HCT116 (cell line): ENCODE measurements around the gene CRK. TPM values are rescaled to one million over a fixed set of nuclear protein-coding genes. Genes with fewer than 3 reads are reported as not detected.

Experiments used
- ATAC-seq: fragments of 200-7000 bp; cut with Tn5 transposase; 2 replicates; pipeline ENCODE4 v1.9.1; 2020; ENCODE audit warnings: mild to moderate bottlenecking, moderate library complexity
- BruUV-seq: library from RNA; stranded (reverse); fragments of 400-500 nt; replicated peaks from 2 replicates; lab custom pipeline; 2021; lab: Mats Ljungman, UMichigan
- CTCF ChIA-PET: fragments of 300-600 bp; sonication (Branson Sonifier 250); formaldehyde crosslinking; loops from one replicate; lab custom pipeline; 2021; ENCODE audit warnings: antibody characterized with exemption; lab: Charles Lee
- POLR2A ChIA-PET: fragments of 300-600, 350-600 bp; sonication (Branson Sonifier 250); formaldehyde crosslinking; loops from one replicate; lab custom pipeline; 2021; ENCODE audit warnings: antibody characterized with exemption; lab: Charles Lee
- RAD21 ChIA-PET, 2 experiments: fragments of 300-600 bp; sonication (Branson Sonifier 250); formaldehyde crosslinking; loops; one replicate each; lab custom pipeline; 2023; ENCODE audit warnings: low total read pairs in 2 of 2; ENCODE audit not compliant: uncharacterized antibody in 2 of 2, unreplicated experiment in 2 of 2, low non-redundant PET in 1 of 2; lab: Charles Lee
- DNase-seq: peaks from one replicate; pipeline ENCODE4 v3.0.0-alpha.2; 2010; ENCODE audit warnings: low read depth, low spot score
- H2AFZ ChIP-seq: fragments of 200-600 bp; shearing (Covaris generic), sonication (generic); 2 replicates; pipeline ENCODE4 v1.6.1; 2017; ENCODE audit warnings: low read depth, mixed run types, mixed read lengths, antibody characterized with exemption, low read length; ENCODE audit not compliant: poor library complexity, severe bottlenecking
- H3K27ac ChIP-seq: 2 replicates; pipeline ENCODE4 v1.5.1; 2012; ENCODE audit warnings: low read depth, low read length
- H3K27me3 ChIP-seq: fragments of 200-600 bp; sonication (generic); 2 replicates; pipeline ENCODE4 v1.6.1; 2016; ENCODE audit warnings: mixed run types, low read length, mixed read lengths; ENCODE audit not compliant: insufficient read depth
- H3K36me3 ChIP-seq, 2 experiments: fragments of 200-500 bp in 1 of 2; fragments of 200-600 bp in 1 of 2; sonication (Bioruptor generic) in 1 of 2; sonication (generic) in 1 of 2; 2 replicates each; pipeline versions ENCODE4 v1.5.1 to v1.6.1; 2014 to 2016; ENCODE audit warnings: low read length in 2 of 2, inconsistent platforms in 1 of 2, mixed read lengths in 1 of 2, mixed run types in 1 of 2; ENCODE audit not compliant: insufficient read depth in 2 of 2, control insufficient read depth in 1 of 2
- H3K4me1 ChIP-seq, 2 experiments: fragments of 200-600 bp in 1 of 2; sonication (generic) in 1 of 2; 2 replicates each; pipeline versions ENCODE4 v1.5.1 to v1.6.1; 2012 to 2017; ENCODE audit warnings: low read length in 2 of 2, inconsistent platforms in 1 of 2, mild to moderate bottlenecking in 1 of 2, mixed read lengths in 1 of 2, mixed run types in 1 of 2, moderate library complexity in 1 of 2; ENCODE audit not compliant: insufficient read depth in 2 of 2, control insufficient read depth in 1 of 2
- H3K4me2 ChIP-seq: fragments of 200-600 bp; sonication (generic); 2 replicates; pipeline ENCODE4 v1.6.1; 2017; ENCODE audit warnings: mixed run types, low read length, mixed read lengths
- H3K4me3 ChIP-seq, 2 experiments: fragments of 200-600 bp in 1 of 2; sonication (generic) in 1 of 2; replicated peaks in 1 of 2; 2 replicates each; pipeline ENCODE4 v1.5.1; 2011 to 2016; ENCODE audit warnings: low read length in 2 of 2, control low read depth in 1 of 2, low read depth in 1 of 2, mild to moderate bottlenecking in 1 of 2, mixed read lengths in 1 of 2, mixed run types in 1 of 2
- H3K79me2 ChIP-seq: fragments of 200-600 bp; sonication (generic); 2 replicates; pipeline ENCODE4 v1.6.1; 2017; ENCODE audit warnings: mild to moderate bottlenecking, mixed run types, low read length, moderate library complexity, mixed read lengths; ENCODE audit not compliant: insufficient read depth
- H3K9ac ChIP-seq: fragments of 200-600 bp; sonication (generic); 2 replicates; pipeline ENCODE4 v1.6.1; 2016; ENCODE audit warnings: low read length, mixed read lengths
- H3K9me2 ChIP-seq: fragments of 200-600 bp; sonication (generic), shearing (Covaris generic); 2 replicates; pipeline ENCODE4 v1.6.1; 2017; ENCODE audit warnings: mixed run types, mild to moderate bottlenecking, moderate library complexity; ENCODE audit not compliant: insufficient read depth
- H3K9me3 ChIP-seq, 2 experiments: fragments of 200-500 bp in 1 of 2; fragments of 200-600 bp in 1 of 2; sonication (Bioruptor generic) in 1 of 2; sonication (generic) in 1 of 2; 2 replicates each; pipeline ENCODE4 v1.6.1; 2014 to 2017; ENCODE audit warnings: low read length in 2 of 2, mixed read lengths in 2 of 2, inconsistent platforms in 1 of 2, low read depth in 1 of 2, mild to moderate bottlenecking in 1 of 2, mixed run types in 1 of 2, moderate library complexity in 1 of 2; ENCODE audit not compliant: control insufficient read depth in 1 of 2, insufficient read depth in 1 of 2
- H4K20me1 ChIP-seq: fragments of 200-600 bp; sonication (generic), shearing (Covaris generic); 2 replicates; pipeline ENCODE4 v1.6.1; 2017; ENCODE audit warnings: mixed run types, mild to moderate bottlenecking, moderate library complexity; ENCODE audit not compliant: insufficient read depth
- CBX3 ChIP-seq: IDR thresholded peaks from 2 replicates; pipeline ENCODE4 v1.6.1; 2012; ENCODE audit warnings: low read depth
- EGR1 ChIP-seq: IDR thresholded peaks from 2 replicates; pipeline ENCODE4 v1.6.1; 2012; ENCODE audit warnings: low read depth
- ELF1 ChIP-seq: IDR thresholded peaks from 2 replicates; pipeline ENCODE4 v1.6.1; 2012; ENCODE audit warnings: low read depth, borderline replicate concordance
- EZH2phosphoT487 ChIP-seq: fragments of 200-600 bp; IDR thresholded peaks from 2 replicates; pipeline ENCODE4 v1.6.1; 2018; ENCODE audit warnings: antibody characterized with exemption, borderline replicate concordance
- FOSL1 ChIP-seq: IDR thresholded peaks from 2 replicates; pipeline ENCODE4 v1.6.1; 2012; ENCODE audit warnings: low read depth
- JUND ChIP-seq: IDR thresholded peaks from 2 replicates; pipeline ENCODE4 v1.6.1; 2012
- POLR2A ChIP-seq: IDR thresholded peaks from 2 replicates; pipeline ENCODE4 v1.7.0; 2011; ENCODE audit warnings: borderline replicate concordance; ENCODE audit not compliant: insufficient read depth, insufficient read length; ENCODE audit errors: extremely low read depth
- POLR2AphosphoS5 ChIP-seq: IDR thresholded peaks from 2 replicates; pipeline ENCODE4 v1.6.1; 2011; ENCODE audit warnings: mild to moderate bottlenecking, low read depth, low read length, moderate library complexity
- RAD21 ChIP-seq: IDR thresholded peaks from 2 replicates; pipeline ENCODE4 v1.6.1; 2012; ENCODE audit warnings: low read depth, mild to moderate bottlenecking
- TCF7L2 ChIP-seq: IDR thresholded peaks from 2 replicates; pipeline ENCODE4 v1.7.0; 2011; ENCODE audit warnings: borderline replicate concordance, inconsistent platforms; ENCODE audit not compliant: insufficient read depth, insufficient read length; ENCODE audit errors: extremely low read depth
- YY1 ChIP-seq: IDR thresholded peaks from 2 replicates; pipeline ENCODE4 v1.6.1; 2011; ENCODE audit warnings: low read length, low read depth, moderate library complexity, mild to moderate bottlenecking; ENCODE audit not compliant: insufficient replicate concordance; ENCODE audit errors: extremely low read depth
- intact Hi-C: fragments of 100-400 bp; cut with micrococcal nuclease; formaldehyde crosslinking; loops from 2 replicates; pipeline ENCODE4 v1.10.0; 2022
- total RNA-seq: library from RNA; stranded (reverse); gene quantifications from one replicate; pipeline ENCODE4 v1.2.1, GENCODE V29; 2021; ENCODE audit not compliant: unreplicated experiment
- TF ChIP-seq, protein P1 (sequence below): IDR thresholded peaks from 2 replicates; pipeline ENCODE4 v1.6.1; 2011; ENCODE audit warnings: mild to moderate bottlenecking, low read length, moderate library complexity; ENCODE audit not compliant: insufficient replicate concordance; ENCODE audit errors: extremely low read depth

CRK gene
- total RNA-seq, 1 experiment from 2014 or later, result 55.5 TPM

GRCh38 chr17:1412185-1413110, 43.6 kb downstream of the CRK start:
- no peak overlapping the region for H3K9ac ChIP-seq
- H3K4me3 ChIP-seq, result no peak overlapping the region
- H3K4me1 ChIP-seq, result peaks cover 0 to 5% of the 10 kb centered on the region in 2 experiments; a peak in 2 of 4 replicates
- no TSS peak for BruUV-seq
- H3K79me2 ChIP-seq, result no peaks in the 10 kb centered on the region
- no peaks in the 10 kb centered on the region for H3K36me3 ChIP-seq
- H3K27ac ChIP-seq, result no peak overlapping the region
- ChIA-PET POLR2A (no interaction called here), RAD21 (no interaction called here), CTCF (no interaction called here)
- no peaks in the 10 kb centered on the region for H3K9me2 ChIP-seq
- H3K27me3 ChIP-seq, result no peaks in the 10 kb centered on the region
- ATAC-seq (no peak), DNase-seq (no peak)
- intact Hi-C loops, result no loop called here
- no peaks in the 10 kb centered on the region for H3K9me3 ChIP-seq
- TF ChIP-seq EGR1 (no peak), POLR2A (no peak), JUND (no peak), CBX3 (no peak), EZH2phosphoT487 (no peak), RAD21 (no peak), ELF1 (no peak), FOSL1 (no peak), POLR2AphosphoS5 (no peak), YY1 (no peak), TCF7L2 (no peak)
- TF ChIP-seq, protein P1, sequence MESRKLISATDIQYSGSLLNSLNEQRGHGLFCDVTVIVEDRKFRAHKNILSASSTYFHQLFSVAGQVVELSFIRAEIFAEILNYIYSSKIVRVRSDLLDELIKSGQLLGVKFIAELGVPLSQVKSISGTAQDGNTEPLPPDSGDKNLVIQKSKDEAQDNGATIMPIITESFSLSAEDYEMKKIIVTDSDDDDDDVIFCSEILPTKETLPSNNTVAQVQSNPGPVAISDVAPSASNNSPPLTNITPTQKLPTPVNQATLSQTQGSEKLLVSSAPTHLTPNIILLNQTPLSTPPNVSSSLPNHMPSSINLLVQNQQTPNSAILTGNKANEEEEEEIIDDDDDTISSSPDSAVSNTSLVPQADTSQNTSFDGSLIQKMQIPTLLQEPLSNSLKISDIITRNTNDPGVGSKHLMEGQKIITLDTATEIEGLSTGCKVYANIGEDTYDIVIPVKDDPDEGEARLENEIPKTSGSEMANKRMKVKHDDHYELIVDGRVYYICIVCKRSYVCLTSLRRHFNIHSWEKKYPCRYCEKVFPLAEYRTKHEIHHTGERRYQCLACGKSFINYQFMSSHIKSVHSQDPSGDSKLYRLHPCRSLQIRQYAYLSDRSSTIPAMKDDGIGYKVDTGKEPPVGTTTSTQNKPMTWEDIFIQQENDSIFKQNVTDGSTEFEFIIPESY, result no peak
- no peak overlapping the region for H2AFZ ChIP-seq
- no peak overlapping the region for H3K4me2 ChIP-seq
- H4K20me1 ChIP-seq, result no peaks in the 10 kb centered on the region
